SKM-1 (cell line): Measurements from ENCODE around the gene MARK4.
"Not testable (repeated sequence)": the region's sequence is repeated elsewhere in the genome, so short reads cannot be mapped to it uniquely, and the experiment has no call there.

ENCODE experiments used
- DNase-seq: peaks from one replicate; lab custom pipeline; 2025; ENCODE audit not compliant: unreplicated experiment; lab: John Stamatoyannopoulos, UW

Gene MARK4

DNA sequence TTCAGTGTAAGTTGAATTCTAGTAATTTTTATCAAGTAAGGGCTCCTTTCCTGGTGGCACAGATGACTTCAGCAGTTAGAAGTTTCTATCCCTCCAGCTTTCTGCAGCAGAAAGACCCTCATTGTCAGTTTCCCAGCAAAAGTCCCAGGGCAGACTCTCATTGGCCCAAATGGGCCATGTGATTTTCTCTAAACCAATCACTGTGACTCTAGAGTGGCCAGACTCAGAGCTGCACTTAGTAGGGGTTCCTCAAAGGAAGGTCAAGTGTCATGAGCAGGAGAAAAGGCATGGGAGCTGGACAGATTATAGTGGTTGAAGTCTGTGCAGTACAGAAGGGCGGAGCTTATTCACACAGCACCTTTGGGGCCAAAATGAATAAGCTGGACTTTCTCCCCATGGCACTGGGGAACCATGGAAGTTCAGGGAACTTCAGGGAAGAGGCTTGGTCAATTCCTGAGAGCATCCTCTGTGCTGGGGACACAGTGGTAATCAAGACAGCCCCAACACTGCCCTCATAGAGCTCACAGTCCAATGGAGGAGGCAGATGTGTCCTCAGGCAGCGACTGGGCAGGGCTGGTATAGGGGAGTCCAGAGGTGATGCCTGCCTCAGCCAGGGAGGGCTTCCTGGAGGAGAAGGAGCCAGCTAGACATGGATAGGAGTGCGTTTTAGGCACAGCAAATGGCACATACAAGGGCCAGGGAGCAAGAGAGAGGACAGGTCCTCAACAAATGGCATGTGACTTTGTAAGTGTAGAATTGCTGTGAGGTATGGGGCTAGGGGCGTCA lies 53.3 kb downstream of the MARK4 start:
- no peak for DNase-seq

DNA sequence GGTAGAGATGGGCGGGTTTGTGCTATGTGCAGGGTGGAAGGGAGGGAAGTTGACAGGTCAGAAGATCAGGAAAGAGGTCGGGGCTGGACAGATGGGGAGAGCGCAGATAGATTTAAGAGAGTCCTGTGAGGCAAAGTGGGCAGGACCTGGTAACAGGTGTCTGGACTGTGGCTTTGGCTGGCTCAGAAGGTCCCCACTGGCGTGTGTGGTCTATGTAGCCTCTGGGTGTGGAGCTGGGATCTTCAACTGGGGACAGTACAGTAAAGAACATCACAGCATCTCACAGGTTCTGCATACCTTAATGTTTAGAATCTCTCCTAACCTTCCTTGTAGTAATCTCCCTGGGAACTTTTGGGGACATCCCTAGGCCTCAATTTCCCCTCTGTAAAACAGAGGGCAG lies 53.9 kb downstream of the MARK4 start:
- DNase-seq: no peak

DNA sequence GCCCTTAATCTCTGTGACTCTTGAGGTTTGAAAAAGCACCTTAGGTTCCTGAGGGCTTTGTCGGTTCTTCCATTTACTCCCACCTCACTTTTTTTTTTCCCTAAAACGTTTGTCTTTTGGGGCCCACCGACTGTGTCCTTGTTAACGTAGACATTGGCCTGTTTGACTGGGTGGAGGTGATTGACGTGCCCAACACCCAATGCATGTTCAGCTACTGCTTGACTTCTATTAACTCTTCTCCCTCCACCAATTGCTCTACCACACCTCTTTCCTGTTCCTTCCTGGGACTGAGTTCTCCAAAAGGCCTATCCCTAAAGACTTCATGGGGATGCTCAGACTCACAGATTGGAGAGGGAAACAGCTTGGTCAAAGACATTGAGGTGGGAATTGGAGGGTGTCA lies 54.4 kb downstream of the MARK4 start:
- DNase-seq: no peak

DNA sequence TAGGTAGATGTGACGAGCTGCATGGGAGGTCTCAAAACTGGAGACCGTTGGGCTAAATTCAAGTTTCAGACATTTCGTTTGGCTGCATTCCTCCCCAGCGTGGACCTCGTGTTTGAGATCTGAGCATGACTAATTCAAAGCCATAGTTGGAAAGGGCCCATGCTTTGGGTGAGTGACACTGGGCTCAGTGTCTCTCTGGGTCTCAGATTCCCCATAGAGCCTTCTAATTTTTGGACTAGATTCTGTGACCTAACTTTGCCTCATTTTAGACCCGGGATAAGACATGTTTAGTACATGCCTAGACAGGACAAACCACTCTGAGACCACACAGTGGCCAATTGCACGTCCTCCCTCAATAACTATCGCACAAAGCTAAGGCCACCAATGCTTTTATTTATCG lies 55.0 kb downstream of the MARK4 start:
- DNase-seq: no peak

DNA sequence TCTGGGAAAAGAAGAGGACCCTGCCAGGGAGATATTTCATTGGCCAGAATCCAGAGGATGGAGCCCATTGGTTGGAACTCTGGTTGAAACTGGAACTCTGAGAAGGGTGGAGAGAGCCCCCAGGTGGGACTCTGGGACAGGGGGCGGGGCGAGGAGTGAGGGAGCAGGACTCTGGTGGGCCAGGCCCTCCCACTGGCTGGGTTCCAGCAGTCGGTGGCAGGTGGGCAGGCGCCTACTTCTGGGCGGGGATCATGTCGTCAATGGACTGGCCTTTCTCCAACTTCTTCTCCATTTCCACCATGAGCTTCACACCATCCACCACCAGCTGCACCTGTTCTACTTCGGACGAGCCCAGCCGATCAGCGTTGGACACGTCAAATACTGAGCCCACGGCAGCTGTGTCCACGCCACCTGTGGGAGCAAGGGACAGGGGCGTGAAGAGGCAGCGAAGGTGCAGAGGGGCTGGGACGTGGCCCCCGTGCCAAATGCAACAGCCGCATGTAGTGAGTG lies 55.5 kb downstream of the MARK4 start:
- DNase-seq: no peak

DNA sequence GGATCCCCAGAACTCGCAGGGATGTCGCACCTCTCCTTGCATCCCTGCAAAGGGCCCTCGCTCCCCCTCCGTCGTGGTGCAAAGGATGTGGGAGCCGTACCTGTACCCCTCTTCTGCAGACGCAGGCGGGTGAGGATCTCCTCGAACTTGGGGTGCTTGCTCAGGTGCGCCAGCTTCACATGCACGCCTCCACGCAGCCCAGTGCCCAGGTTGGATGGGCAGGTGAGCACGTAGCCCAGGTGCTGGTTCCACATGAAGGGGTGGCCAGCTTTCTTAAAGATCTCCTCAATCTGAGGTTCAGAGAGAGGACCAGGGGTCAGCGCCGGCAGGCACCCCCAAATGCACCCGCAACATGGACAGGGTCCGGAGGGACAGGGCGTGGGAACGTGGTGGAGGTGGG lies 56.3 kb downstream of the MARK4 start:
- DNase-seq: no peak

DNA sequence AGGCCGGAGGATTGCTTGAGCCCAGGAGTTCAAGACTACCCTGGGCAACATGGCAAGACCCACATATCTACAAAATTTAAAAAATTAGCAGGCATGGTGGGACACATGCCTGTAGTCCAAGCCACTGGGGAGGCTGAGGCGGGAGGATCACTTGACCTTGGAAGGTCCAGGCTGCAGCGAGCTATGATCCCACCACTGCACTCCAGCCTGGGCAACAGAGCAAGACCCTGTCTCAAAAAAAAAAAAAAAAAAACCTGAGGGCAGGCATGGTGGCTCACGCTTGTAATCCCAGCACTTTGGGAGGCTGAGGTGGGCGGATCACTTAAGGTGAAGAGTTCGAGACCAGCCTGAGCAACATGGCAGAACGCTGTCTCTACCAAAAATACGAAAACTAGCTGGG lies 58.3 kb downstream of the MARK4 start:
- not testable (repeated sequence) for DNase-seq

DNA sequence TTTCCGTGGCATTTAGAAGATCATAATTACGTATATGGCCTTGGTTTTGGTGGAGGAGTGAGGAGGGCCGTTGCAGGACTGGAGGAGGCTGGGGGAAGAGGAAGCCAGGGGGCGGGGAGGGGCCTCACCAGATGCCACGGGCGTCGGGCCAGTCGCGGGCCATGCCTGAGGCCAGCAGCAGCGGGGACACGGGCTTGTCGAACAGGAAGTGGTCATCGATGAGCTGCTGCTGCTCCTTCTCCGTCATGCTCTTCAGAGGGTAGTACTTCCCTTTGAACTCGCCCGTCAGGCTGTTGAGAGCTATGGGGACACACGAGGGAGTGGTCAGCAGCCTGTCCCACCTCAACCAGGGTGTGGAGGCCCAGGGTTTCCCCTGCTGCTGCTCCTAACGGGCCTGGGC lies 60.5 kb downstream of the MARK4 start:
- no peak for DNase-seq

DNA sequence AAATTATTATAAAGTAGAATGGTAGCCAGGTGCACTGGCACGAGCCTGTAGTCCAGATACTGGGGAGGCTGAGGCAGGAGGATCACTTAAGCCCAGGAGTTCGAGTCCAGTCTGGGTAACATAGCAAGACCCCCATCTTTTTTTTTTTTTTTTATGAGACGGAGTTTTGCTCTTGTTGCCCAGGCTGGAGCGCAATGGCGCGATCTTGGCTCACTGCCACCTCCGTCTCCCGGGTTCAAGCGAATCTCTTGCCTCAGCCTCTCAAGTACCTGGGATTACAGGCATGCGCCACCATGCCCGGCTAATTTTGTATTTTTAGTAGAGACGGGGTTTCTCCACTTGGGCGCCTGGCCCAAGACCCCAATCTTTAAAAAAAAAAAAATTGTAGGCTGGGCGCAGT lies 61.2 kb downstream of the MARK4 start:
- not testable (repeated sequence) for DNase-seq

DNA sequence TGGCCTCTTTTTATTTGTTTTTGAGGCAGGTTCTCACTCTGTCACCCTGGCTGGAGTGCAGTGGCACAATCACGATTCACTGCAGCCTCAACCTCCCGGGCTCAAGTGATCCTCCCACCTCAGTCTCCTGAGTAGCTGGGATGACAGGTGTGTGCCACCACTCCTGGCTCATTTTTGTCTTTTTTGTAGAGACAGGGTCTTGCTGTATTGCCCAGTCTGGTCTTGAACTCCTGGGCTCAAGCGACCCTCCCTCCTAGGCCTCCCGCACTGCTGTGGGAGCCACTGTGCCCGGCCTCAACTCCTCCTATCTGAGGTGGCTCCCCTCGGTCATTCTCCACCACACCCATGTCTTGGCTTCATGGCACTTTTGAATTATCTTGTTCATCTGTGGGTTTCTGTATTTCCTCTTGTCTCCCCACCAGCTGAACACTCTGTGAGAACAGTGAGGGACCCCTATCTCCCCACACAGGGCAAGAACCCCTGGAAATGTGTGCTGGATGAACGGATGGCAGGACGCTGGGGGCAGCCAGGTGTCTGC lies 63.7 kb downstream of the MARK4 start:
- no peak for DNase-seq

DNA sequence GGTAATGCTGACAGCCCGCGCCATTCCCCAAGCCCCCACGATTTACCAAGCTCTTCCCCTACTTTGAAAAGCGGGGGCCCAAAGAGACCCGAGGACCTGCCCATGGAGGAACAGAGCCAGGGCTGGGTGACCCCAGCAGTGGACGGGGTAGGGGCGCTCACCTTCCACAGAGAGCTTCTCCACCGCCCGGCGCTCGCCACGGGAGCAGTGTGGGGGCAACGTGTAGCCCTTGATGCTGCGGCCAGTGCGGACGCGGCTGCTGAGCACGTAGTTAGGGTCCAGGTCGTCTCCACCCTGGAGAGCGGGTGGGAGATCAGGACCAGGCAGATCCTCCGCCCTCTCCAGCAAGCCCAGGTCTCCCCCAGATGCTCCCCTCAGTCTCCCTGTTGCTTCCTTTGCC lies 64.2 kb downstream of the MARK4 start:
- no peak for DNase-seq

DNA sequence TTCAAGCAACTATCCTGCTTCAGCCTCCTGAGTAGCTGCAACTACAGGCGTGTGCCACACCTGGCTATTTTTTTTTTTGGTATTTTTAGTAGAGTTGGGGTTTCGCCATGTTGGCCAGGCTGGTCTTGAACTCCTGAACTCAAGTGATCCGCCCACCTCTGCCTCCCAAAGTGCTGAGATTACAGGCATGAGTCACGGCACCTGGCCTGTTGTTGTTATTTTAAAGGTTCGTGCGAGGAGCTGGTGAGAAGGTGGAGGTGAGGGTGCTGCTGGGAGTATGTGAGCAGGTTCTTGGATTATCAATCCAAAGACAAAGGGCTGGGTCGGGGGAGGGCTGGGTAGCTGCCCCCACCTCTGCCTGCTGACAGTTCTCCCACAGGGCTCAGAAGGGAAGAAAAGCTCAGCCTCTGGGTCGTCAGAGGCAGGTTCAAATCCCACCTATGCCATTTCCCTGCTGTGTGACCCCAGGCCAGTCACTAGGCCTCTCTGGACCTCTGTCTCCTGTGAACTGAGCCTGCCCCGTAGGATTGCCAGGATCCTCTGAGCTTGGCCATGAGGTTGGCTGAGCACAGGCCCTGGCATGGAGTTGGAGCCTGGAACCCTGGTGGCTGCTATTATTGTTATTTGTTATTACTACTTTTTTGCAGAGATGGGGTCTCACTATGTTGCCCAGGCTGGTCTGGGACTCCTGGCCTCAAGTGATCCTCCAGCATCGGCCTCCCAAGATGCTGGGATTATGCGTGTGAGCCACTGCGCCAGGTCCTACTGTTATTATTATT lies 70.1 kb downstream of the MARK4 start:
- no peak for DNase-seq

DNA sequence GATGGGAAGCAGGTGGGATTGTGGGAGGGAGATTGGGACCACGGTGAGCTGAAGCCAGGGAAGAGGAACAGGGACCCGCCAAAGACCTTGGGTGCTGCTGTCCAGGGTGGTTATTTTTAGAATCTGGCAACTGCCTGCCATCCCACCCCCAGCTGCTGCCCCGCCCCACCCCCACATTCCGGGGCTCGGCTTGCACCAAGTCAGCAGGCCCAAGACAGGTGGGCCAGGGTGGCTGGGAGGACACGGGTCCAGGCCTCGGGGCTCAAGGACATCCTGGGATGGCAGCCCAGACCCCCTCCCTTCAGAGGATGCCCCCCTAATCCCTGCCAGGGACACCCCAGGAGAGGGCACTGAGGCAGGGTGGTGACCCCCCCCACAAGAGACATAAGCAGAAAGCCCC lies 70.8 kb downstream of the MARK4 start:
- DNase-seq: no peak

DNA sequence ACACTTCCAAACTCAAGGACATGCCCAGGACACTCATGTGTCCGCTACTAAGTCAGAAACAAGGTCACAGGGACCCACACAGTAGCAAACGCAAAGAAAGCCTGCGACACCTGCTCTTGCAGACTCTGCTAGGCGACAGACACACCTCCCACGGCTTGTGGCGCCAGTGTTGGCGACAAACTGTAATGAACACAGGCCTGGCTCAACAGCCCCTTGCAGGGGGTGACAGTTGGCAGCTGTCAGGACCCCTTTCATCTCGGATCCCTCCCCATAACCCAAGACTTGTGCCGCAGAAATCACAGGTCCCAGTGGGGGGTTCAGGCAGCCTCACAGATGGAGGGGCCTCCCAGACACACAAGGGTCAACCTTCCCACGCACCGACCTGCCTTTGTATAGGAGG lies 71.2 kb downstream of the MARK4 start:
- no peak for DNase-seq

DNA sequence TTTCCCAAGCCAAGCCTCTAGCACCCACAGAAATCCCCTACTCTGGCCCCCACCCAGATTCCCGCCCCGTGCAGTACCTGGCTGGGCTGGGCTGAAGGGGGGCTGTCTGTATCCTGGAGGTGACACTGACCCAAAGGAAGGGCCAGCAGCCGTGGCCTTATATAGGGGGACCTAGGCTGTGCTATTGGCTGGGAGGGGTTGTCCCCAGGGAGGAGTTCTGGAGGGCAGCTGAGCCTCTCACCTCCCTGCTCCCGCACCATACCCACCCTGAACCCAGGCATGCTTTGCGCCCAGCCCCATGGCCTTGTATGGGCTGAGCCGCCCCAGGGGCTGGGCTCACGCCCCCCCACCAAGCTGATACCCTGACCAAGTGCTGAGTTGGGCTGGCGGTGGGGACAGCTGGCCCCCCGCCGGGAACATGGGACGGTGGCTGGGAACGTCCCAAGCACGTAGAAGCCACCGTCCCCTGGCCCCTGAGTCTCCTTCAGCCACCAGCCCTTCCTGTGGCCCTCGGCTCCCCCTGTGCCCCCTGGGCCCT lies 71.7 kb downstream of the MARK4 start, which contains the start of gene CKM:
Gene CKM (minus strand): TSS at position 132 of the 538 bp plus-strand sequence. CDS start 3,162 bp downstream, outside the sequence.
- no peak for DNase-seq

DNA sequence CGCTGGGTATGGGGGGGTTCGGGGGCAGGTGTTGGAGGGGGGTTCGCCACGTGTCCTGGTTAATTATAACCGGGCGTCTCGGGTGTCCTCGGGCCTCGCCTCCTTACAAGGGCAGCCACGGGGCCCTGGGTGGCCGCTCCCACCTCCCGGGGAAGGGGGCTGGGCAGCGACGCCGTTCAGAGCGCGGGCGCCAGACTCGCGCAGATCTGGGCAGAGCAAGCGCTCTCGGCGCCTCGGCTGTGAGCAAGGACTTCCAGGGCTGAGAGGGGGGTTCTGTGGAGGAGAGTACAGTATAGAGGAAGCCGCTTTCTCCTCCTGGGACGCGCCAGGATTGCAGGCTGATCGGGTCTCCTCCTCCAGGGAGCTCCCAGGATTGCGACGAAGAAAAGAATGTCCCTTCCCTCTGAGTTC lies 72.6 kb downstream of the MARK4 start:
- DNase-seq: no peak

DNA sequence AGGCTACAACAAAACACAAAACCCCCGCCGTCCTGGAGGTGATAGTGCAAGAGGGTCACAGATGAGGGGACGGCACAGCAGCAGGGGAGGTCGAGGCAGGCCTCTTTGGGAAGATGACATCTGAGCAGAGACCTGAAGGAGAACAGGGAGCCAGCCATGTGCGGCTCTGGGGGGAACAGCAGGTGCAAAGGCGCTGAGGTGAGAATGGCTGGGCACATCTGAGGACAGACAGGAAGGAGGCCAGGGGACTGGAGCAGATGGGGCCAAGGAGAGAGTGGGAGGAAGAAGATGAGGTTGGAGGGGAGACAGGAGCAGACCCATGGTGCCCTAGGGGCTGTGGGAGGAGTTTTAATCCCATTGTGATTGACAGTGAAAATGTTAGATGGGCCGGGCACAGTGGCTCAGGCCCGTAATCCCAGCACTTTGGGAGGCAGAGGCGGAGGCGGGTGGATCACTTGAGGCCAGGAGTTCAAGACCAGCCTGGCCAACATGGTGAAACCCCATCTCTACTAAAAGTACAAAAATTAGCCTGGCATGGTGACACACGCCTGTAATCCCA lies 73.4 kb downstream of the MARK4 start:
- DNase-seq: no peak

DNA sequence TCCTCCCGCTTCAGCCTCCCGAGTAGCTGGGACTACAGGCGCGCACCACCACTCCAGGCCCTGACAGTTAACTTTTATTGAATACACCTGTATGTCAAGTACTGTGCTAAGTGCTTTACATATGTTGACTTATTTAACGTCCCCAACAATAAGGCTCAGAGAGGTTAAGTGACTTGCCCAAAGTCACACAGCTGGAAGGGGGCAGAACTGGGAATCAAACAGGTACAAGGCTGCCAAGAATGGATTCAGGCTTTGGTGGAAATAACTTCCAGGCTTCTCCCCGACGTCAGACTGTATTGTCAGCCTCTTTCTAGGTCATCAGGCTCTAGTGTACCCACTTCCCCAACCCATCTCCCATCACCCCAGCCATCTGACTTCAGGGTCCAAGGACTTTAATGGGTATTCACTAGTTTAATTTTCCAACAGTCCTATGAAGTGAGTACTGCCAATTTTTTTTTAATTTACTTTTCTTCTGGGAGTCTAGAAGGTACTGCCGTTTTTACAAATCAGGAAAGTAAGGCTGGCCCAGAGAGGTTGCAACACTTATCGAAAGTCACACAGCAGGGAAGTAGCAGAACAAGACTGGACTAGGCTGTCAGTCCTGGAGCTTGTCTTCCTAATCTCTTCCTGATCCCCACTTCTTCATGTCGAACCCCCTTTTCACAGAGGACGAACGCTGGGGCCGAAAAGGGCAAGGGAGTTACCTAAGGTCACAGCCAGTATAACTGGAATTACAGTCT lies 76.5 kb downstream of the MARK4 start:
- DNase-seq: no peak

DNA sequence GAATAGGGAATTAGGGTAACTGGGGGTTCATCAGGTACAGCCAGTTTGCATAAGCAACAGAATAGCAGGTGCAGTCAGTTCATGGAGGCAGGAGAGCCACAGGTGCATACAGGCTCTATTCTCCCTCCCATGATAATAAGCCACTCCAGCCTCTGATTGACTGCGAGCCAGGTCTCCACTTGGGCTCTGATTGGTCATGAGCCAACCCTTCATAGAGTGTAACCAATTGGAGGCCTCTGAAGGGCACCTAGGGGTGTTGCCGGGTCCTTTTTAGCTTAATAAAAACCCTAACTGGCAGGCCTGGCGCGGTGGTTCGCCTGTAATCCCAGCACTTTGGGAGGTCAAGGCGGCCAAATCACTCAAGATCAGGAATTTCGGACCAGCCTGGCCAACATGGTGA lies 80.3 kb downstream of the MARK4 start:
- DNase-seq: no peak

DNA sequence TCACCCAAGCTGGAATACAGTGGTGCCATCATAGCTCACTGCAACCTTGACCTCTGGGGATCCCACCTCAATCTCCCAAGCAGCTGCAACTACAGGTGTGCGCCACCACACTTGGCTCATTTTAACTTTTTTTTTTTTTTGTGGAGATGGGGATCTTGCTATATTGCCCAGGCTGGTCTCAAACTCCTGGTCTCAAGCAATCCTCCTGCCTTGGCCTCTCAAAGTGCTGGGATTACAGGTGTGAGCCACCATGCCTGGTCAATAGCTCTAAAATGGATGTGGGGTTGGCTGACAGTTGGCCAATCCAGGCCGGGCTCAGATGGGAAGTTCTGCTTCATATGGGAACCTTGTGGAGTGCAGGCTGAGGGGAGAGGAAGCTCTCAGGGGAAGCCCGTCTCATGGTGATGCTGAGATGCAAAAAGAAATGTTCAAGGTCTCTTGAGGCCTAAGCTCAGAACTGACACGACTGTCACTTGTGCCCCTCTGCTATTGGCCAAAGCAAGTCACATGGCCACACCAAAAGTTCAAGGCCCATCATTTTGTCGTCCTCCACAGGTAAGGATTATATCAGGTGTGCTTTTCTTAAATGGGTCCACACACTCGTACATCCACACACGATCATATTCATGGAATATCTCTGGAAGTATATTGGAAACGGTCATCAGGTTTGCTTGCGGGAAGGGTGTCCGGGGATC lies 82.7 kb downstream of the MARK4 start:
- no peak for DNase-seq
